NCI-H526 (cell line): ENCODE data around the gene TTC38.

Experiments
- DNase-seq, 2 experiments: peaks; one replicate each; lab custom pipeline; 2025; lab: John Stamatoyannopoulos, UW

Gene TTC38

GRCh38 chr22:46267431-46268279, at the start of gene TTC38:
Gene TTC38 (plus strand): TSS chr22:46268008. CDS start chr22:46268040, 32 bp downstream.
- DNase-seq = peak in 1 of 2 experiments; percentile 61

GRCh38 chr22:46219636-46220035, 48.2 kb upstream of the TTC38 start:
- no peak for DNase-seq

GRCh38 chr22:46220921-46221320, 46.9 kb upstream of the TTC38 start:
- DNase-seq = no peak

DNA sequence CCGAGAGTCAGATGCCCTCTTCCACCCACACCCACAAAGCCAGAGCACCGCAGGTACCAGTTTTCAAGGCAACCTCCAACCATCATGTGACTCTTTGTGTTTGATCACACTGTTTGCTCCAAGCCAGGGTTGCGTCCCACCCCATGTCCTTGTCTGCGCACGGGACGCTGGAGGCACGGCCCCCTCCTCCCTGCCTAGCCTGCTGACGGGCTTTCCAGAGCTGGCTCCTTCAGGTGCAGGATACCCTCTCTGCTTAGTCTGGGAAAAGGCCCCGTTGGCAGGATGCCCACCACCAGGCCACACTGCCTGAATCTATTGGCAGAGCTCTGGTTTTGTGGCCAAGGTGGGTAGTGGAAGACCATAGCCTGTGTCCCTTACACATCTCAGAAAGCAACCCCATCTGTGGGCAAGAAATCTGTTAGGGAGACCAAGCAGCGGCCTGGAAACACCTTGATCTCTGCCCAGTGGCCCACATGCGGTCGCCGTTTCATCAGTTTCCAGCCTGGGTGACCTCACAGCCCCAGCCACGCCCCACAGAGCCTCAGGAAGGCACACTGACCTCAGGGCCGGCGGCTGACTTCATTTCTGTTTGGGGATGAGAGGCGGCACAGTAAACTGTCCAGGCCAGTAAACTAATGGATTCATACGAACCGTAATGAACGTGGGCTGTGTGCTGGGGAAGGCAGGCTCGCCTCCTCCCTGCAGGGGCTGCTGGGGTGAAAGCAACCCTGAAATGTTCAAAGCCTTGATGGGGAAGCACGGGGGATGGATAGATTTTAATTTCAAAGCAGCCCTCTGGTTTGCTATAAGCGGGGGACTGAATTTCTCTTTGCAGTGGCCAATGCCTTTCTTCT, 43.5 kb upstream of the TTC38 start:
- no peak for DNase-seq

GRCh38 chr22:46224898-46225290, 42.9 kb upstream of the TTC38 start:
- no peak for DNase-seq

- no peak for DNase-seq
These were observed 42.2 kb upstream of the TTC38 start for GRCh38 chr22:46225631-46226030.

GRCh38 chr22:46226577-46226976, 41.2 kb upstream of the TTC38 start:
- DNase-seq = no peak

DNA sequence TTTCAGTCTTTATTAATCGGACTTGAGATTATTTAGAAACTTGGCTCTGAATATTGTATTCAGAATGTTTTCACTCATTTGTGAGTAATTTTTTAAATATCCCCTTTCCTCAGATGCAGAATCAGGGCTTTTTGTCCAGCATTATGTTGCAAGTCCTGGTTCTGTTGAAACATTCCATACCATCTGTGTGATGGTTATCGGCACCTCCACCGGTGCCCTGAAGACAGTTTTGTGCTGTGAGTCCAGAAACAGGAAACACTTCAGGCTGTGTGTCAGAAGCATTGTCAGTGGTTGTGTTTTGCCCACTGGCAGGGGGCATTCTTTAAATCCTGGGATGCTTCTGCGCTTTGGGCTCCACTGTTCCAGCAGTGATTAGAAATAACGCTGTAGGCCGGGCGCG, 38.1 kb upstream of the TTC38 start:
- no peak for DNase-seq

- no peak for DNase-seq
These were observed 37.4 kb upstream of the TTC38 start for GRCh38 chr22:46230262-46230901.

GRCh38 chr22:46233231-46233630, 34.6 kb upstream of the TTC38 start:
- no peak for DNase-seq

- DNase-seq = no peak
These were observed 32.8 kb upstream of the TTC38 start for GRCh38 chr22:46234969-46235368.

DNA sequence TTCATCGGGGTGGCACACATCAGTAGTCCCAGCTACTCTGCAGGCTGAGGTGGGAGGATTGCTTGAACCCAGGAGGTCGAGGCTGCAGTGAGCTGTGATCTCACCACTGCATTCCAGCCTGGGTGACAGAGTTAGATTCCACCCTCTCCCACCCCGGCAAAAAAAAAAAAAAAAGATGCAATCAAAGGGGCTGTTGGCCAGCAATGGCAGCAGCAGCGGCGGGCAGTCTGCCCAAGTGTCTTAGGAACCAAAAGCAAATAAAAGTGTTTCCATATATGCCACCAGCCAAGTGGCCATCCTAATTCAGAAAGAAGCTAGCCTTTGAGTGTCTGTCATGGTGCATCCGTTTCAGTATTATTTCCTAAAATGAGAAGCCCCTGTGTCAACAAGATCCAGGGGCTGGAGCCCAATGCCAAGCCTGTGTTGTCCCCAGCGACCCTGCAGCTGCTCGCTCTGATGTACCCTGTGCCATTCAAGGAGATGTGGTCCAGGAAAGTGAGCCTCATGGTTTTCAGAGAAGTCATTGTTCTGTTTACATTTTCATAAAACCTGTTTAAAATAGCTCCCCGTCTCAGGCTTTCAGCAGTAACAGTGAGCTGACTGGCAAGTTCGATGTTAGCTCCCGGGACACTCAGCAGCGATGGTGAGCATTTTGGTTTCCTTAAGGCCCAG, 30.2 kb upstream of the TTC38 start:
- DNase-seq = no peak

- DNase-seq = no peak
These were observed 29.3 kb upstream of the TTC38 start for GRCh38 chr22:46238541-46238940.

- DNase-seq = no peak
These were observed 28.4 kb upstream of the TTC38 start for GRCh38 chr22:46239261-46240048.

DNA sequence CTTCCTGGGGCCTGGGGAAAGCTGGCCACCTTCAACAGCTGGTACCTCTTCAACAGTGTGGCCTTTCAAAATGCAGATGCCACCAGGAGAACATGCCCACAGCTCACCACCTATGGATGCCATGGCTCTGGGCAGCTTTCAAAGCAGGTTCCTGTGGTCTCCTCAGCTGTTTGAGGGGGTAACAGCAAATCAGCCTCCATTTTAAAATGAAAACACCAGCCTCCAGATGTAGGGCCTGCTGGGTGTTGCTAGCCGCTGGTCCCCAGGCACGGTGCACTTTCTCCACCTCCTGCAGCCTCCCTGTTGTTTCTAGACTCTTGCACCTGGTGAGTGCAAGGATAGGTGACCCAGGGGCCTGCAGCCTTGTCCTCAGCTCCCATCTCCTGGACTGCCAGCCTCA, 27.7 kb upstream of the TTC38 start:
- no peak for DNase-seq

GRCh38 chr22:46240506-46240905, 27.3 kb upstream of the TTC38 start:
- no peak for DNase-seq

DNA sequence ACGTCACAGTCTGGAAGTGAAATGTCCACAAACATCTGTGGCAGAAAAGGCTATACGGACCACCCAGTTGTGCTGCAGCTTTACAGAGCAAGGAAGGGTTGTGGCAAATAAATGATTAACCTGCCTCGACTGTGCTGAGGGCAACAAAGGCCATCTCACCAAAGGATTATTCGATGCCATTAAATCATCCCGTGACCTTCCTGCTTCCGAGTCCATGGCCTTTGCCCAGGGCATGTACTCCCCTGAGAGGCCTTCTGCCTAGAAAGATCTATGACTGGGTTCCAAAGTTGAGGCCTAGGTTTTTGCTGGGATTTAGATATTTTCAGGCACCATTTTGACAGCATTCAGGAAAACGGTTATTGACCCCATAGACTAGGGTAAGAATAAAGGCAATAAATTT, 26.9 kb upstream of the TTC38 start:
- DNase-seq = no peak

DNA sequence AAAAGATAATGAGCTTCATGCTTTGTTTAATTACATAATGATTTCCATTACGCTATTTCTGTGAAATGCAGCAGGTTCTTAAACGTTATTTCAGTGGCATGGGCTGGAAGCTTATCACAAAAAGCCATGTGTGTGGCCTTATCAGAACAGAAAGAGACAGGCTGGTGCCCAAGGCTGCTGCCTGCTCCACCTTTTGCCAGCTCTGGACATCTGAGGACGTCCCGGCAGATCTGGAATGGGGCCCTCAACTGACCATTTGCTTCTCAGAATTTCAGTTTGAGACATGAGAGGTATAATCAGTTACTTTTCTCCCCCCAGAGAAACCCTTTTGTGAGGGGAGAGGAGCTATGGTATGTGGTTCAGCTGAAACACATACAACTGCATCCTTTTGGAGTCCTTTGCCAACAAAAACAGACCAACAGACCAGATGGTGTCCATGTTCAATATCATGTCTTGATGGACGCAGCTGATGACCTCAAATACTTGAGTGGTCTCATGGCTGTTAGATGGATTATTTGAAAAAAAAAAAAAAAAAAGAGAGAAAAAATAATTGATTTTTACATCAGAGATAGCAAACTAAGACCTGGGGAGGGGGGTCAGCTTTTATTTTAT, 26.3 kb upstream of the TTC38 start:
- DNase-seq = no peak

- DNase-seq = no peak
These were observed 25.7 kb upstream of the TTC38 start for GRCh38 chr22:46242076-46242475.

DNA sequence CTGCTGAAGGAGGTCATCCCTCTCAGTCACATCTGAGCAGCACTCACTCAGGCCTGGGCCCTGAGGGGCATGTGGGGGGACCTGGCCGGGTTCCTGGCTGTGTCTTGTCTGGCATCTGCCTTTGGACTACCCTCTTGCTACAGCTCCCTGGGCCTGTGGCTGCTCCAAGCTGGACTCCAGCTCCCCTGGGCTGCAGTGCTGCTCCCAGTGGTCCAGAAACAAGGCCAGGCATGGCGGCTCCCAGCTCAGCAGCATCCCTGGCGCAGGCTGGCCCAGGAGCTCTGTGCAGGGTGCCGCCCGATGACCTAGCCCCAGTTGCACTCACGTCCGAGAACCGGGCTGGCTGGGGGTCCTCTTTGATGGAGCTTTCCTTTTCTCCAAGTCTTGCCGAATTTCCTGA, 23.0 kb upstream of the TTC38 start:
- DNase-seq = no peak

GRCh38 chr22:46245511-46245910, 22.3 kb upstream of the TTC38 start:
- DNase-seq = no peak
